Measurements from ENCODE around the gene WWOX. TPM values are rescaled to one million over a fixed set of nuclear protein-coding genes. Genes with fewer than 3 reads are reported as not detected.
A peak's percentile ranks its signal among the peaks of the same experiment; 100 is the strongest.

WWOX gene
- total RNA-seq, 2 donors from 2014 or later = 30.0 to 35.4 TPM

DNA sequence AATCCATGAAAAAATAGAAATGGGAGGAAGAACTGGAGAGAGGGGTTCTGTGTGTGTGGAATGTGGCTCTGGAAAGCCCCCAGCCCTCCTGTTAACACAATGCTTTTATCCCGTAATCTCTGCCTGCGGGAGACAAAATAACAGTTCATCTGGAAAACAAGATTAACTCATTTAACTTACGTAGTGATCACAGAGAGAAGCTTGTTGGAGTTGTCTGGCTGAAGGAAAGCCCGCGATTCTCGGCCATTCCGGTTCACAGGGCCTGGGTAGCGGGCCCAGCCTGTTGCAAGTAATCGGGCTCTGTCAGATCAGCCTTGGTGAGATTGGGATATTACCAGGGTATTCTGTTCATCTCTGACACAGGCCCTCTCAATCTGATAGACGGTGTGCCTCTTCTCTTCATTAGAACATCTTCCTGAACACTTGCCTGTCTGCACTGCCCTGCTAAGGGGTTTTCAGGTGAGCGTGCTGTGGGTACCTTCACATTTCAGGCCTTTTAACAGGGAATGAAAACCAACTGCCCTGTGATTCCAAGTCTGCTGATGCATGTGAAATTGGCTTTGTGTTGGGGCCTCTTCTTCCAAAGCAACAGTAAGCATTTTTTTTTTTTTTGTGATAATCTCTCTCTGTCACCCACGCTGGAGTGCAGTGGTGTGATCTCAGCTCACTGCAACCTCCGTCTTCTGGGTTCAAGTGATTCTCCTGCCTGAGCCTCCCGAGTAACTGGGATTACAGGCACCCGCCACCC is 609.9 kb downstream of the WWOX start:
- no peak overlapping the region for H3K27ac ChIP-seq (ENCODE audit: low read depth, low read length)
- no peaks in the 10 kb centered on the region for H3K9me3 ChIP-seq (ENCODE audit: control insufficient read depth, low read length)
- WGBS, 2 experiments (ENCODE audit: insufficient coverage in 1 of 2, insufficient read length in 1 of 2) = 63 to 71% methylated on average over 10 to 15 of the region's 15 CpGs
- peaks cover 4% of the 10 kb centered on the region for H3K4me1 ChIP-seq (ENCODE audit: control insufficient read depth, insufficient read depth, low read length)
- no peak for TF ChIP-seq CTCF (conservative IDR thresholded peaks at IDR 0.05)
- H3K27me3 ChIP-seq (ENCODE audit: control insufficient read depth, insufficient read depth, low read length, poor library complexity, severe bottlenecking) = no peaks in the 10 kb centered on the region
- Mint-ChIP-seq H3K4me3 (no peak overlapping the region), H3K9me3 (no peaks in the 10 kb centered on the region), H3K27ac (peak overlapping the region; percentile 87), H3K36me3 (ENCODE audit: low read depth) (no peaks in the 10 kb centered on the region), H3K27me3 (ENCODE audit: insufficient read depth) (no peaks in the 10 kb centered on the region), H3K4me1 (peaks cover 19% of the 10 kb centered on the region)
- H3K9ac ChIP-seq (ENCODE audit: extremely low read depth, low read length, poor library complexity, severe bottlenecking) = peak overlapping the region; percentile 32
- no peak overlapping the region for H3K4me3 ChIP-seq (ENCODE audit: low read length)
- H3K36me3 ChIP-seq (ENCODE audit: control insufficient read depth, insufficient read depth, low read length) = no peaks in the 10 kb centered on the region
- peak; percentile 76 for DNase-seq

DNA sequence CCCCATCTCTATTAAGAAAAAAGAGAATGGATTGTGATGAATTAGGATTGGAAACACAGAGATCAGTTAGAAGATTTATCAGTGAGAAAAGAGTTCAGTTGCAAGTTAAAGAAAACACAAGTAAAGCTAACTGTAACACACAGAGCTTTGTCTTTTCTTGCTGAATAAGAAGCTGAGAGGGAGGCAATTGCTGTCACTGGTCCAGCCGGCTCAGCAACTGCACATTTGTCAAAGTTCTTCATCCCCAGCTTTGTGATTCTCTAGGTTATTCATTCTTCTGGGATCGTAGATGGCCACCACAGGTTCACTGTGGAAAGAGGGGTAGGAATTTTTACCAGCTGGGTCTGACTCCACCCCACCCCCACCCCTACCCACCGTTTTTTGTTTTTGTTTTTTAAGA is 615.7 kb downstream of the WWOX start:
- 85% methylated on average over 3 of the region's 3 CpGs; no CpG with 5 or more reads in 1 of the 2 experiments for WGBS, 2 experiments (ENCODE audit: insufficient coverage in 1 of 2, insufficient read length in 1 of 2)
- Histone ChIP-seq H3K9ac (ENCODE audit: extremely low read depth, low read length, poor library complexity, severe bottlenecking) (no peak overlapping the region), H3K4me1 (ENCODE audit: control insufficient read depth, insufficient read depth, low read length) (peaks cover 5% of the 10 kb centered on the region), H3K9me3 (ENCODE audit: control insufficient read depth, low read length) (no peaks in the 10 kb centered on the region), H3K36me3 (ENCODE audit: control insufficient read depth, insufficient read depth, low read length) (no peaks in the 10 kb centered on the region), H3K27ac (ENCODE audit: low read depth, low read length) (no peak overlapping the region), H3K27me3 (ENCODE audit: control insufficient read depth, insufficient read depth, low read length, poor library complexity, severe bottlenecking) (no peaks in the 10 kb centered on the region), H3K4me3 (ENCODE audit: low read length) (no peak overlapping the region)
- no peaks in the 10 kb centered on the region for H3K36me3 Mint-ChIP-seq (ENCODE audit: low read depth)
- no peaks in the 10 kb centered on the region for H3K27me3 Mint-ChIP-seq (ENCODE audit: insufficient read depth)
- H3K27ac Mint-ChIP-seq = no peak overlapping the region
- H3K4me1 Mint-ChIP-seq = peaks cover 8% of the 10 kb centered on the region
- no peak for TF ChIP-seq CTCF (conservative IDR thresholded peaks at IDR 0.05)
- H3K9me3 Mint-ChIP-seq = no peaks in the 10 kb centered on the region
- no peak overlapping the region for H3K4me3 Mint-ChIP-seq
- no peak for DNase-seq

- no peaks in the 10 kb centered on the region for H3K27me3 ChIP-seq (ENCODE audit: control insufficient read depth, insufficient read depth, low read length, poor library complexity, severe bottlenecking)
- H3K4me1 ChIP-seq (ENCODE audit: control insufficient read depth, insufficient read depth, low read length) = peaks cover 5% of the 10 kb centered on the region
- H3K36me3 ChIP-seq (ENCODE audit: control insufficient read depth, insufficient read depth, low read length) = no peaks in the 10 kb centered on the region
- Mint-ChIP-seq H3K36me3 (ENCODE audit: low read depth) (no peaks in the 10 kb centered on the region), H3K4me3 (no peak overlapping the region), H3K9me3 (no peaks in the 10 kb centered on the region), H3K27ac (no peak overlapping the region), H3K4me1 (peaks cover 8% of the 10 kb centered on the region), H3K27me3 (ENCODE audit: insufficient read depth) (no peaks in the 10 kb centered on the region)
- no peak overlapping the region for H3K27ac ChIP-seq (ENCODE audit: low read depth, low read length)
- TF ChIP-seq CTCF (conservative IDR thresholded peaks at IDR 0.05) = no peak
- H3K4me3 ChIP-seq (ENCODE audit: low read length) = no peak overlapping the region
- H3K9me3 ChIP-seq (ENCODE audit: control insufficient read depth, low read length) = no peaks in the 10 kb centered on the region
- DNase-seq = no peak
- no peak overlapping the region for H3K9ac ChIP-seq (ENCODE audit: extremely low read depth, low read length, poor library complexity, severe bottlenecking)
- 85 to 95% methylated on average over 4 of the region's 4 CpGs for WGBS, 2 experiments (ENCODE audit: insufficient coverage in 1 of 2, insufficient read length in 1 of 2)
Observed at GRCh38 chr16:78715673-78716072, 616.2 kb downstream of the WWOX start.

Data from endodermal cell (in vitro differentiated cells).